ENCODE measurements around the gene RAVER1.
"Not testable (repeated sequence)": the region's sequence is repeated elsewhere in the genome, so short reads cannot be mapped to it uniquely, and the experiment has no call there.

Gene RAVER1, protein sequence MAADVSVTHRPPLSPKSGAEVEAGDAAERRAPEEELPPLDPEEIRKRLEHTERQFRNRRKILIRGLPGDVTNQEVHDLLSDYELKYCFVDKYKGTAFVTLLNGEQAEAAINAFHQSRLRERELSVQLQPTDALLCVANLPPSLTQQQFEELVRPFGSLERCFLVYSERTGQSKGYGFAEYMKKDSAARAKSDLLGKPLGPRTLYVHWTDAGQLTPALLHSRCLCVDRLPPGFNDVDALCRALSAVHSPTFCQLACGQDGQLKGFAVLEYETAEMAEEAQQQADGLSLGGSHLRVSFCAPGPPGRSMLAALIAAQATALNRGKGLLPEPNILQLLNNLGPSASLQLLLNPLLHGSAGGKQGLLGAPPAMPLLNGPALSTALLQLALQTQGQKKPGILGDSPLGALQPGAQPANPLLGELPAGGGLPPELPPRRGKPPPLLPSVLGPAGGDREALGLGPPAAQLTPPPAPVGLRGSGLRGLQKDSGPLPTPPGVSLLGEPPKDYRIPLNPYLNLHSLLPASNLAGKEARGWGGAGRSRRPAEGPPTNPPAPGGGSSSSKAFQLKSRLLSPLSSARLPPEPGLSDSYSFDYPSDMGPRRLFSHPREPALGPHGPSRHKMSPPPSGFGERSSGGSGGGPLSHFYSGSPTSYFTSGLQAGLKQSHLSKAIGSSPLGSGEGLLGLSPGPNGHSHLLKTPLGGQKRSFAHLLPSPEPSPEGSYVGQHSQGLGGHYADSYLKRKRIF

DNA sequence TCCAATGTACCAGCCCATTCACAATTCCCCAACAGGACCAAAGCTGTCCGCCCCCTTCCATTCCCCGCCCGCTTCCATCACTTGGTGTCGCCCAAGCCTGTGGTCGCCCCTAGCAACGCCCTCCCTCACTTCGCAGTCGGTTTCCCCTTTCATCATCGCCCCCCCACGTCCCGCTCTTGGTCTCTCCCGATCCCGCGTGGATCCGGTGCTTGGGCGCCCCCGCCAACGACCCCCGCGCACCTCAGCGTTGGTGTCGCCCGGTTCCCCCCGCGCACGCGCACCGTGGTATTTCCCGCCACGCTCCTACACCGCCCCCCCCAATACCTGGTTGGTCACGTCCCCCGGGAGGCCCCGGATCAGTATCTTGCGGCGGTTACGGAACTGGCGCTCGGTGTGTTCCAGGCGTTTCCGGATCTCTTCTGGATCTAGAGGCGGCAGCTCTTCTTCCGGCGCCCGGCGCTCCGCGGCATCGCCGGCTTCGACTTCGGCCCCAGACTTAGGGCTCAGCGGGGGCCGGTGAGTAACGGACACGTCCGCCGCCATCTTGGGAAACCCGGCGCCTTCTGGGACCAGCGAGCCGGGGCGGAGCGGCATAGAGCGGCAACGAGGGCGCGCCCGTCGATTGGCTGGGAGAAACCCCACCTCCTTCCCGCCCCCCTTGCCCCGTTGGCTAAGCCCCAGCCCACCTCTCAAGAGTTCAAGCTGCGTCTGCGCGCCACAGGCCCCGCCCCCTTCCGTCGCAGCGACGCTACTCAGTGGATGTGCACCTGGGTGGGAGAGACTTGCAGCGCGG is at the start of gene RAVER1:
Gene RAVER1 (minus strand): TSS at position 565 of the 793 bp plus-strand sequence. CDS start 22 bp downstream, at position 543.
- peak; percentile 98 for DNase-seq

DNA sequence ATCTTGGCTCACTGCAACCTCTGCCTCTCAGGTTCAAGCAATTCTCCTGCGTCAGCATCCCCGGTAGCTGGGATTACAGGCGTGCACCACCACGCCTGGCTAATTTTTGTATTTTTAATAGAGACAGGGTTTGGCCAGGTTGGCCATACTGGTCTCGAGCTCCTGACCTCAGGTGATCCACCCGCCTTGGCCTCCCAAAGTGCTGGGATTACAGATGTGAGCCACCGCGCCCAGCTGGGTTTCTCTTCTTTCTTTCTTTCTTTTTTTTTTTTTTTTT is 49.8 kb upstream of the RAVER1 start:
- not testable (repeated sequence) for DNase-seq

DNA sequence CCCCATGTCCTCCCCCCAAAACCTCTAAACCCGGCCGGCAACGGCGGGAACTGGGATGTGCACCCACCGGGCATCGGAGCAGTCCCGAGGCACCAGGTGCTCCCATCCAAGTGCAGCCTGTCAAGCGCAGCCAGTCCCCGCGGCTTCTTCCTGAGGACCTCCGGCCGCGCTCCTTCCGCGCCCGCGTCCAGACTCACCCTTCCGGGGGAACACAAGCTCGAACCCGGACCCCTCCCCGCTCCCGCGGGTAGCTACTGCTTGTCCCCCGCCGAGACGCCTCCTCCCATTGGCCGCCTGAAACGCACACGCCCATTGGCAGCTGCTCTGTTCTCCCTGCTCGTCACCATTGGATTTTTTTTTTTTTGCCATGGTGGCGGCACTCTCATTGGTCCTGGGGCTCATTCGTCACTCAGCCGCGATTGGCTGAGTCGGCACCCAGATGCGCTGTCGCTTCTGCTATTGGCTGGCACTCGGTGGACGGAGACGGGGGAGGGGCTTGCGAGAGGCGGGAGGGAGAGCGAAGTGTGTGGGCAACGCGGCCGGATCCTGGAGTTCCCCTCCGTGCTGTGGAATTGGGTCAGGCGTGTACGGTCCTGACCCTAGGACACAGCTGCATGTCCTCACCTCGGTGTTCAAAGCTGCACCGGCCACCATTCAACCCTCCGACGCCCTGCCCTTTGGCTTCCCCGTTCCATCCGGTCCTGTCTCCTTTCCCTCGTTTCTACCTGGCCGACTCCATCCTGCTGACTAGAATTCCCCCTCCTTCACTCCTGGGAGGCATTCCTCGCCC is 47.2 kb upstream of the RAVER1 start, which contains the start of gene TYK2:
Gene TYK2 (minus strand): TSS at position 260 of the 790 bp plus-strand sequence. CDS start 2,166 bp downstream, outside the sequence.
- peak; percentile 96 for DNase-seq

DNA sequence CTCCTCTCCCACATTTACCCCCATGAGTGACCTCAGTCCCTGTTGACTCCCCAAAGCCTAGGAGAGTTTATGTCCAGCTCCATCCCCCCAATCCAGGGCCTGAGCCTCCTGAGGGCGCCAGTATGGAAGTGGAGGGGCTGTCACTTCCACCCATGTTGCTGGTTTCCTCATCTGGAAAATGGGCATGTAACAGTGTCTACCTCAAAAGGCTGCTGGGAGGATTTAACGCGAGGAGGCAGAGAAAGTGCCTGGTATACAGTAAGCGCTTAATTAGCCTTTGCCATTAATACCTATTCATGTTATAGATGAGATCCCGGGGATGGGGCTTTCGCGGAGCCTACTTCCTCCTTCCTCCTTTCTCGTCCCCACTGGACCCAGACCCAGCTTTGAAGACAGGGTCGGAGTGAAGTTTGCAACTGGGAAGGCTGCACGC is 46.6 kb upstream of the RAVER1 start:
- no peak for DNase-seq

DNA sequence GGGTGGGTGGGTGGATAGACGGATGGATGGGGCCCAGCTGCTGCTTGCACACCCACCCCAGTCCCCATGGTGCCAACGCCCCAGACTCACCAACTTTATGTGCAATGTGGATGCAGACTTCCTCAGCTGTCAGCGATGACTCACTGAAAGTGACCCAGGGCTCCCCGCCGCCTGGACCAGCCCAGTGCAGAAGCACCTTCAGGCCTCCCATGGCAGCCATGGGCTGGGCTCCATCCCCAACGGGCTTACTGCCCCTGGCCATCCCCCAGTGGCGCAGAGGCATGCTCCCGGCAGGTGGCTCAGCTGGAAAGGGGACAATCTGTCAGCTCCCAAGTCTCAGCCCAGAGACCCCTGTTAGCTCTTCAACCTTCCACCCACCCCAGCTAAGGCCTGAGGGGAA is 44.8 kb upstream of the RAVER1 start:
- no peak for DNase-seq

DNA sequence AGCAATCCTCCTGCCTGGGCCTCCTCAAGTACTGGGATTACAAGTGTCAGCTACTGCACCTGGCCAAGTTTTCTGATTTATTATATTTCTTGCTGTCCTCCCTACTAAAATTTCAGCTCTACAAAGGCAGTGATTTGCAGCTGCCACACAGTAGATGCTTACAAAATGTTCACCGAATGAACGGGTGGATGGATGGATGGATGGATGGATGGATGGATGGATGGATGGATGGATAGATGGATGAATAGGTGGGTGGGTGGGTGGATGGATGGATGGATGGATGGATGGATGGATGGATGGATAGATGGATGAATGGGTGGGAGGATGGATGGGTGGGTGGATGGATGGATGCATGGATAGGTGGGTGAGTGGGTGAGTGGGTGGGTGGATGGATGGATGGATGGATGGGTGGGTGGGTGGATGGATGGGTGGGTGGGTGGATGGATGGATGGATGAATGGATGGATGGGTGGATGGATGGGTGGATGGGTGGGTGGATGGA is 43.9 kb upstream of the RAVER1 start:
- DNase-seq, result not testable (repeated sequence)

DNA sequence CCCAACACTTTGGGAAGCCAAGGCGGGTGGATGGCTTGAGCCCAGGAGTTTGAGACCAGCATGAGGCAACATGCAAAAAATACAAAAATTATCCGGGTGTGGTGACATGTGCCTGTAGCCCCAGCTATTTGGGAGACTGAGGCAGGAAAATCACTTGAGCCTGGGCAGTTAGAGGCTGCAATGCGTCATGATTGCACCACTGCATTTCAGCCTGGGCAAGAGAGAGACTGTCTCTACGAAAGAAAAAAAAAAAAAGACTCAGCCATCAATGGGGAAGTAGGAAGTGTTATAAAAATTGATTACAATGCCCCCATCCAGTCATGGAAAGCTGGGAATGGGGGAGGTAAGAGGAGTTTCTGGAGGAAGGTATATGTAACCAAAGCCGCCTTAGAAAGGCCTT is 41.6 kb upstream of the RAVER1 start:
- DNase-seq, result no peak

DNA sequence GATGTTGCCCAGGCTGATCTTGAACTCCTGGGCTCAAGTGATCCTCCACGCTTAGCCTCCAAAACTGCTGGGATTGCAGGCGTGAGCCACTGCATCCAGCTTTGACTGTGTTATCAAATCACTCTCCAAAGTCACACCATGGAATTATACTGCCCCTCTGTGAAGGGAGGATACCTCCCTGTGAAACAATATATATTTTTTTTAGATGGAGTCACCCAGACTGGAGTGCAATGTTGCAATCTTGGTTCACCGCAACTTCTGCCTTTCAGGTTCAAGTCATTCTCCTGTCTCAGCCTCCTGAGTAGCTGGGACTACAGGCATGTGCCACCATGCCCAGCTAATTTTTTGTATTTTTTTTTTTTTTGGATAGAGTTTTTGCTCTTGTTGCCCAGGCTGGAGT is 39.4 kb upstream of the RAVER1 start:
- no peak for DNase-seq

DNA sequence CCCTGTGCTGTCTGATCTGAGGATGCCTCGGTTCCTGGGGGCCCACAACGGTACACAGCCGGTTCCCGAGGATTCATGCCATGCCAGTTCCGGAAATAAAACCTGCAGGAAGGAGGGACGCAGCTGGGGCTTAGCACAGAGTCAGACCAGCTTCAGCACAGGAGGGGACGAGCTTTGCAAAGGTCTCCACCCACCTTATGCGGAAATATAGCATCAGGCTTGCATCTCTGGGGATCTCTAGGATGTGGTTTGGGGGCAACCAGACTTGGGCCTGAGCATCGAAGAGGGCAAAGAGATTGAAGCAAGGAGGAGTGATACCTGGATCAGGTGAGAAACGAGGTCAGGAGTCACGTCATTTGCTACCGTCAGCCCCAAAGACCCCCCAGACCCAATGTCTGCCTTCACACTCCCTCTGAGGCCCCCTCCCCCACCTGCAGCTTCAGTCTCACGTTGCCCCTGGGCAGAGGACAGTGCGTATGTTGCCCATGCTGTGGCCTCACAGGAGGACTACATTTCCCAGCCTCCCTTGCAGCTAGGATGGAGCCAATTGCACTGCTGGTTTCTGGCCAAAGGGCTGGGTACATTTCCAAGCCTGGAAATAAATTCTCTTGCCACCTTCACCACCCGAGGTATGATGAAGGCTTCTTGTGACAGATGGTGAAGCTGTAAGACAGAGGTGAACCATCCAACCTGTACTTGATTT is 34.9 kb upstream of the RAVER1 start:
- DNase-seq, result no peak

DNA sequence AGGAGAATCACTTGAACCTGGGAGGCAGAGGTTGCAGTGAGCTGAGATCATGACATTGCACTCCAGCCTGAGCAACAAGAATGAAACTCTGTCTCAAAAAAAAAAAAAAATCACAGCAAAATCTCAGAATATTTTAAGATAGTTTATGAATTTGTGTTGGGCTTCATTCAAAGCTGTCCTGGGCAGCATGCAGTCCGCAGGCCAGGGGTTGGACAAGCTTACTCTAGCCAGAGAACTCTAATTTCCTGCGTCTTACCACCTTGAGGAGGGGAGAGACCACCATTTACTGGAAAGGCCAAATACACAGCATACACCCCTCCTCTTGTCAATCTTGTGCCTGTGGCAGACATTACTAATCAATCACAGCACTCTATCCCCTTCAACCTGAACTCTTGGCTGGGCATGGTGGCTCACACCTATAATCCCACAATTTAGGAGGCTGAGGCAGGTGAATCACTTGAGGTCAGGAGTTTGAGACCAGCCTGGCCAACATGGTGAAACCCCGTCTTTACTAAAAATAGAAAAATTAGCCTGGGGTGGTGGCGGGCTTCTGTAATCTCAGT is 33.7 kb upstream of the RAVER1 start:
- DNase-seq, result not testable (repeated sequence)

DNA sequence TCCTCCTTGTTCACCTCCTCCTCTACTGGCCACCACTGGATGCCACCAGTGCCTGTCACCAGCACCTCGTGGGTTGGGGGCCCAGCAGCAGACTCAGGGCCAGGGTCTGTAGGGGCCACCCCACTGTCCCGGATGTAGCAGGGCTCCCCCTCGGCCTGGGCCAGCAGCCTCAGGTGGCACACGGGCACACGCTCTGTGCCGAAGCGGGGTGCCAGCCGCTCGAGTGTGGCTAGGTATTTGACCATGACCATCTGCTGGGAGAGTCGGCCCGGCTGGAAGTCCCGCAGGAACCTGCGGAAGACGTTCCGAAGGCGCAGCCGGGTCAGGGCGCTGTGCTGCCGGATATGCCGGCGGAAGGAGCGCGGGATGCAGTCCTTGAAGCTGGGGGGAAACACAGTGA is 32.2 kb upstream of the RAVER1 start:
- DNase-seq, result no peak

DNA sequence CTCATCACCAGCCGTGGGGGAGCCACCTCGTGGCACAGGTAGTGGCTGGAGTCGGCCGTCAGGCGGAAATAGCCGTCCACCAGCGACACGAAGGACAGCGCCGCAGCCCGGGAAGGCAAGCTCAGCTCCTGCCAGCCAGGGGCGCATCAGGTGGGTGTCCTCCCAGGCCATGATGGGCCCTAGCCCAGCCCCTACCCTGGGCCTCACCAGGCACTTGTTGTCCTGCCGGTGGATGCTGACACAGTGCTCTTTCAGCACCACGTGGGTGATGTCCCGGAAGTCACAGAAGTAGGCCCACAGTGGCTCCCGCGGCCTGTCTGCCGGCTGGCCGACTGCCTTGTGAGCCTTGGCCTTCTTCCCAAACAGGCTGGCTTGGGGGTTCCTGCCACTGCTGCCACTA is 31.3 kb upstream of the RAVER1 start:
- DNase-seq, result no peak

DNA sequence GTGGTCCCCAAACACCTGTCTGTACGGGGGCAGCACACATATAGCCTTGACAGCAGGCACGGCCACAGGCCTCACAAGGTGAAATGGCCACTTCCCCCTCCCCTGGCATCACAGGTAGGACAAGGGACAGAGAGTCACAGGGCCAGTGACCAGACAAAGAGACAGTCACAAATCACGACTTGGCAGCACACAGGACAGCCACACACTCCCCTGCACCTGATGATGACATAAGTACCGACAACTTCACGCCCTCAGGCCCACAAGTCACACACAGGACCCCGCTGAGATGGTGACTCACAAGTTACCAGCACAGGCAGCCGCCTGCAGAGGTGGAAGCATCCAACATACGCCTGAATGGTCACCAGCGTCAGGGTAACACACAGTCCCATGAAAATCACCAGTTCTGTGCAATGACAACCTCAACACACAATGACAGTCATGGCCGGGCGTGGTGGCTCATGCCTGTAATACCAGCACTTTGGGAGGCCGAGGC is 30.5 kb upstream of the RAVER1 start:
- no peak for DNase-seq

DNA sequence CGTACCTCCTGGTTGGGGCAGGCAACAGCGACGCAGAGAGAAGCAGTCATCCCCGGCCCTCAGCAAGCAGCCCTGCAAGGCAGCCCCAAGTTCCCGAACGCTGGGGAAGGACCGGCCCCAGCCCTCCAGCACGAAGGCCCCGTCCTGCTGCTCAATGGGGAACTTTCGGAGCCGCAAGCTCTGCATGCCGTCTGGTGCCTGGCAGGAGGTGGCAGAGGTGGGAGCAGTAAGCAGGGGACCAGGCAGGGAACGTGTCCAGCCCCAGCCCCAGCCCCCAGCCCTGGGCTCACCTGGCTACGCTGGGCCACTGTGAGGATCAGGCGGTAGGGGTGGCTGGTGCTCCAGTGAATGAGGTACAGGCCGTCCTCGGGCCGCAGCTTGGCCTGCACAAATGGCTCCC is 28.9 kb upstream of the RAVER1 start:
- no peak for DNase-seq

DNA sequence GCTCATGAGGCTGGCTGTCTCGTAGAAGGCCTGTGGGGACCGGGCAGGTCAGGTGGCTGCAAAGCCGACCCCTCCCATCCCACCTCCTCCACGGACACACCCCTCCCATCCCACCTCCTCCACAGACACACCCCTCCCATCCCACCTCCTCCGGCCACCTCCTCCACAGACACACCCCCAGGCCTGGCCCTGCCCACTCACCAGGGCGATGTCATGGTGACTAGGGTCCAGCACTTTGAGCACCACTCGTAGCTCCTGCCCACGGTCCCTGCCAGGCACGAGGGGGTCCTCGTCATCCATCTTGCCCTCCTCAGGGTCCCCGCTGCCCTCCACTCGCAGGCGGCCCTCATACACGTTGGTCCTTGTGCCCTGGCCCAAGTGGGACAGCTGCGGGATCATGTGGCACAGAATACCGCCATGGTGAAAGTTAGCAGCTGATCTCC is 28.3 kb upstream of the RAVER1 start:
- no peak for DNase-seq

DNA sequence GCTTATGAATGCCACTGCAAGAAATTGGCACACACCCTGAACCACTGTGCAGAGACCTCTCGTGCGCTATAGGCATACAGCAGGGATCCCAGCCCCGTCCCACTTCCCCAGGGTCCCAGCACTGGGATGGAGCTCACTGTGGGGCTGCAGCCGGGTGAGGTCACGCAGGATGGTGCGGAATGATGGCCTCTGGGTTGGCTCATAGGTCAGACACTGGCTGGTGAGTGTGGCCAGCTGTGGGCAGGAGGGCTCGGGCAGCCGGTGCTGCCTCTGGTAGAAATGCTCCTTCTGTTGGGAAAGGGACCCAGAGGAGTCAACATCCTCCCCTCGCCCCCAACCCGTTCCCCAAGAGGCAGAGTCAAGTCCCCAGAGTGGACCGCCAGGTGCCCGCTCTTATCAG is 23.1 kb upstream of the RAVER1 start:
- no peak for DNase-seq

DNA sequence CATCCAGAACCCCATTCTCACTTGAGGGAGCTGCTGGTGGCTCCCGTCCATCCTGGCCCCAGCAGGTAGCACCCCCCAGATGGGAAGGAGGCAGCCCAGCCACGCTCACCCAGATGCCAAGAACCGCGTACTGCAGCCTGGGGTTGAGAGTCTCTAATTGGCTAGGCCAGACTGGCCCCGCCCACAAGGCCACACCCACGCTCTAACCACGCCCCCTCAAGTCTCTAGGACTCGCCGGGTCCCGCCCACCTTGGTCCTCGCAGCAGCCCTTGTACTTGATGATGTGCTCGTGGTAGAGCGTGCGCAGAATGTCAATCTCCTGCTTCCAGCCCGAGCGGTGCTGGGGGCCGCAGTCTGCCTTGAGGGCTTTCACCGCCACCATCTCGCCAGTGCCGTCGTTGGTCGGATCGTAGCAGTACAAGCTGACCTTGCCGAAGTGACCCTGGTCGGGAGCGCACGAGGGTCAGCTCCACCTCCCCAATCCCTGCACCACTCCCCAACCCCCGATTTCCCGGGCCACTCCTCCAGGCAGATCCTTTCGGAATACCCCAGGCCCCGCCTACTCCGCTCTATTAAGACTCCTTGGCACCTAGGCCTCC is 20.6 kb upstream of the RAVER1 start:
- DNase-seq, result peak; percentile 57

DNA sequence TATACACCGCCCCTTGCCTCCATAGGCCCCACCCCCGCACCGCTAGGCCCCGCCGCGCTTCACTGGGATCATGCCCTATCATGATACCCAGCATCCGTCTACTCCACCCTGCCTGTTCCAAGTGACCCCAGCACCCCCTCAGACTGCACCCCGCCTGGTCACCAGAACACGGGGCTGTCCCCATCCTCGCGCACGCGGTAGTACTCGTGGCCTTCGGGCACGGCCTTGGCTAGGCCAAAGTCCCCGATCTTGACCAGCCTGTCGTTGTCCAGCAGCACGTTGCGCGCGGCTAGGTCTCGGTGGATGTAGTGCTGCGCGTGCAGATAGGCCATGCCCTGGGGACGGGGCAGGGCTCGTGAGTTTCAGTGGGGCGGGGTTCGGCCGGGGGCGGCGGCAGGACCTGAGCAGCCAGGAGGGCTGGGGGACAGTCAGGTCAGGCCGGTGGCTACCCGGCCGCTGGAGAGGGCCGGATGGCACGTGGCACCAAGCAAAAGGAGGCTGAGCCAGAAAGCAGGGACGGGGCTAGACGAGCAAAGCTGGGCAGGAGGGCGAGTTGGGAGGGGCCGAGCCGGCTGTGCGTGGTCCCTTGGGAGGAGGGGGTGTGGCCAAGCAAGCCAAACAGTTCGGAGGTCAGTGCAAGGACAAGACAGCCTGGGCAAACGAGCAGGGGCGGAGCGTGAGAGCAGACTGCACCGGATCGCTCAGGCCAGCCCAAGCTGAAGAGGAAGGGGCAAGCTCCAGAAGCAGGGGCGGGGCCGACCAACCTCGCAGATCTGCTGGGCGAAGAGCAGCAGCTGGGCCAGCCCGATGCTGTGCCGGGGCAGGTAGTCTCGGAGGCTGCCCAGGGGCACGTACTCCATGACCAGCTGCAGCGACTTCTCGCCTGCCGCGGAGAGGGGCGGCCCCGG is 19.7 kb upstream of the RAVER1 start:
- no peak for DNase-seq

DNA sequence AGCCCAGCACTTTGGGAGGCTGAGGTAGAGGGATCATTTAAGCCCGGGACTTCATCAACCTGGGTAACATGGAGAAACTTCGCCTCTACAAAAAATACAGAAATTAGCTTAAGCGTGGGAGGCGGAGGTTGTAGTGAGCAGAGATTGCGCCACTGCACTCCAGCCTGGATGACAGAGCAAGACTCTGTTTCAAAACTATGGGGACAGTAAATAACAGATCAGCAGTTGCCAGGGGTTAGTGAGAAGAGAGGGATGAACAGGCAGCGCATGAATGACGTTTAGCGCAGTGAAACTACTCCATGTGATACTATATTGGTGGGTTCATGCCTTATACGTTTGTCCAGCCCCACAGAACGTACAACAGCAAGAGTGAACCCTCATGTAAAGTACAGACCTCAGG is 13.2 kb upstream of the RAVER1 start:
- no peak for DNase-seq

DNA sequence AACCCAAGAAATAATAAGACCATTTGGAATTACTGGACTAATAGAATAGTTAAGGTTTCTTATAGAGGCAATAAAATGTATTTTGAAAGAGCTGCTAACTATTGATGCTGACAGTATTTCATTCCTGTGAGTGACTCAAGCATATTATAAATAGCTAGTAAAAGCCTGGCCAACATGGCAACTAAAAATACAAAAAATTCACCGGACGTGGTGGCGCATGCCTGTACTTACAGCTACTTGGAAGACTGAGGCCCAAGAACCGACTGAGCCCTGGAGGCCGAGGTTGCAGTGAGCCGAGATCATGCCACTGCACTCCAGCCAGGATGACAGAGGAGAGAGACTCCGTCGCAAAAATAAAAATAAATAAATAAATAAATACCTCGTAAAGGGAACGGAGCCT is 11.5 kb upstream of the RAVER1 start:
- DNase-seq, result no peak

All from stimulated activated CD4-positive, alpha-beta T cell treated with anti-CD3 and anti-CD28 coated beads, Interleukin-4, amount 100 ng/mL, for 1 hour (primary cell).